ENCODE results near the gene CTNNA2.

CTNNA2 gene

GRCh38 chr2:79899196-79899595 is 386.3 kb downstream of the CTNNA2 start:
- H3K27ac ChIP-seq: no peak overlapping the region
- no peak for TF ChIP-seq CTCF (IDR thresholded peaks at IDR 0.05)
- TF ChIP-seq ZFX (IDR thresholded peaks at IDR 0.05; ENCODE audit: borderline replicate concordance): no peak

- H3K27ac ChIP-seq: no peak overlapping the region
- TF ChIP-seq CTCF (IDR thresholded peaks at IDR 0.05) (no peak), ZFX (IDR thresholded peaks at IDR 0.05; ENCODE audit: borderline replicate concordance) (no peak)
These were observed 388.3 kb downstream of the CTNNA2 start for GRCh38 chr2:79901161-79901560.

GRCh38 chr2:79903222-79904000 is 390.6 kb downstream of the CTNNA2 start:
- H3K27ac ChIP-seq: no peak overlapping the region
- no peak for TF ChIP-seq ZFX (IDR thresholded peaks at IDR 0.05; ENCODE audit: borderline replicate concordance)
- TF ChIP-seq CTCF (IDR thresholded peaks at IDR 0.05): no peak

GRCh38 chr2:79906139-79906890 is 393.5 kb downstream of the CTNNA2 start:
- no peak overlapping the region for H3K27ac ChIP-seq
- TF ChIP-seq CTCF (IDR thresholded peaks at IDR 0.05): no peak
- TF ChIP-seq ZFX (IDR thresholded peaks at IDR 0.05; ENCODE audit: borderline replicate concordance): no peak

- no peak for TF ChIP-seq CTCF (IDR thresholded peaks at IDR 0.05)
- no peak overlapping the region for H3K27ac ChIP-seq
These were observed 396.7 kb downstream of the CTNNA2 start for GRCh38 chr2:79909521-79909920.

GRCh38 chr2:79910643-79911042 is 397.8 kb downstream of the CTNNA2 start:
- TF ChIP-seq CTCF (IDR thresholded peaks at IDR 0.05) (no peak), ZFX (IDR thresholded peaks at IDR 0.05; ENCODE audit: borderline replicate concordance) (no peak)
- no peak overlapping the region for H3K27ac ChIP-seq

GRCh38 chr2:79915455-79915854 is 402.6 kb downstream of the CTNNA2 start:
- H3K27ac ChIP-seq: no peak overlapping the region
- no peak for TF ChIP-seq CTCF (IDR thresholded peaks at IDR 0.05)
- TF ChIP-seq ZFX (IDR thresholded peaks at IDR 0.05; ENCODE audit: borderline replicate concordance): no peak

Measured in 22Rv1 (cell line).